ENCODE results near the gene NEK6.

Gene NEK6

GRCh38 chr9:124386201-124386600 lies 128.5 kb downstream of the NEK6 start:
- H3K4me3 ChIP-seq (ENCODE audit: low read depth, low read length) = no peak overlapping the region
- H3K9ac ChIP-seq (ENCODE audit: low read length) = no peak overlapping the region
- H3K27me3 ChIP-seq (ENCODE audit: control insufficient read depth, insufficient read depth, low read length) = no peaks in the 10 kb centered on the region
- no peak overlapping the region for H3K27ac ChIP-seq (ENCODE audit: low read depth, low read length)
- H3K4me1 ChIP-seq (ENCODE audit: control insufficient read depth, insufficient read depth, low read length) = peaks cover 11% of the 10 kb centered on the region
- H3K9me3 ChIP-seq (ENCODE audit: control insufficient read depth, insufficient read depth, low read depth, low read length) = no peaks in the 10 kb centered on the region
- peaks cover 16% of the 10 kb centered on the region for H3K36me3 ChIP-seq (ENCODE audit: control insufficient read depth, insufficient read depth, low read length)

GRCh38 chr9:124388275-124389048 lies 130.7 kb downstream of the NEK6 start:
- no peak overlapping the region for H3K9ac ChIP-seq (ENCODE audit: low read length)
- no peak overlapping the region for H3K27ac ChIP-seq (ENCODE audit: low read depth, low read length)
- peaks cover 29% of the 10 kb centered on the region for H3K4me1 ChIP-seq (ENCODE audit: control insufficient read depth, insufficient read depth, low read length)
- H3K36me3 ChIP-seq (ENCODE audit: control insufficient read depth, insufficient read depth, low read length) = peaks cover 10% of the 10 kb centered on the region
- no peaks in the 10 kb centered on the region for H3K9me3 ChIP-seq (ENCODE audit: control insufficient read depth, insufficient read depth, low read depth, low read length)
- H3K4me3 ChIP-seq (ENCODE audit: low read depth, low read length) = no peak overlapping the region
- H3K27me3 ChIP-seq (ENCODE audit: control insufficient read depth, insufficient read depth, low read length) = no peaks in the 10 kb centered on the region

GRCh38 chr9:124389146-124389939 lies 131.6 kb downstream of the NEK6 start:
- Histone ChIP-seq H3K9me3 (ENCODE audit: control insufficient read depth, insufficient read depth, low read depth, low read length) (no peaks in the 10 kb centered on the region), H3K9ac (ENCODE audit: low read length) (no peak overlapping the region), H3K4me1 (ENCODE audit: control insufficient read depth, insufficient read depth, low read length) (peaks cover 38% of the 10 kb centered on the region), H3K27ac (ENCODE audit: low read depth, low read length) (no peak overlapping the region), H3K27me3 (ENCODE audit: control insufficient read depth, insufficient read depth, low read length) (no peaks in the 10 kb centered on the region), H3K36me3 (ENCODE audit: control insufficient read depth, insufficient read depth, low read length) (peaks cover 7% of the 10 kb centered on the region), H3K4me3 (ENCODE audit: low read depth, low read length) (no peak overlapping the region)

DNA sequence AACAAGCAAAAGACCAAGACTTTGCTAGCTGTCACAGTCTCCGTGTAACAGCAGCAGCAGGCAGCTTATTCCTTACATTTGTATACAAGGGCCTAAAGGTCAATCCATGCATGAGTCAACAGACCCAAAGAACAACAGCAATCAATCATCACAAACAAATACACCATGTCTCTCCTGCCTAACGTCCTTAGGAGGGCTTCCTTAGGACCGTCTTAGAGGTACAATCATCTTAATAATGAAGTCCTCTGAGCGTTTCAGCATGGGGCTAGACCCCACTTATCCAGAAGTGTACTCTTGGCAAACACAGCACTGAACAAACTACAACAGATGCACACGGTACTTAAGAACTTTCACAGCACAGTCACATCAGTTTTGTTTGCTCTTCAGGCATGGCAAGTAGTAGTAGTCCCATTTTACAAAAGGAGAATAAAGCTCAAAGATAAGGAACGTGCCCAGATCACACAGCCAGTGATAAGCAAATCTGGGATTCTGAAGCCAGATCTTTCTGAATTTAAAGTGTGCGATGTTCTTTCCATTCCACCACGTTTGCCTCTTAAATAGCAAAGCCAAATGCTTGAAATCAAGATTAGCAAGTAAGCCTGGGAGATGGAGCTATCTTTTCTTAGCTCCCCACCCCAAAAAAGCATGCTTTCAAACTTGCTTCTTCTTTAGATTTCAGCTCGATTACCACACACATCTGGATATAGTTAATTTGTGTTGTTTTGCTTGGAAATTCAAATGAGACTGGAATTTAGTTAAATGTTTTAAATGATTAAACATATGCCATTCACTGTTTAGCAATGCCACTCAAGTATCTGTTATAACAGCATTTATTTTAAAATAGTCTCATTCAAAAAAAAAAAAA lies 133.3 kb downstream of the NEK6 start:
- H3K27ac ChIP-seq (ENCODE audit: low read depth, low read length) = no peak overlapping the region; the same call in 1 of the 2 replicates
- H3K4me3 ChIP-seq (ENCODE audit: low read depth, low read length) = no peak overlapping the region
- peaks cover 9% of the 10 kb centered on the region; the same call in 1 of the 2 replicates for H3K36me3 ChIP-seq (ENCODE audit: control insufficient read depth, insufficient read depth, low read length)
- H3K9me3 ChIP-seq (ENCODE audit: control insufficient read depth, insufficient read depth, low read depth, low read length) = no peaks in the 10 kb centered on the region
- H3K9ac ChIP-seq (ENCODE audit: low read length) = no peak overlapping the region
- no peaks in the 10 kb centered on the region for H3K27me3 ChIP-seq (ENCODE audit: control insufficient read depth, insufficient read depth, low read length)
- H3K4me1 ChIP-seq (ENCODE audit: control insufficient read depth, insufficient read depth, low read length) = peaks cover 38% of the 10 kb centered on the region

GRCh38 chr9:124392254-124392870 lies 134.6 kb downstream of the NEK6 start:
- peak overlapping the region; percentile 23 for H3K9ac ChIP-seq (ENCODE audit: low read length)
- H3K27me3 ChIP-seq (ENCODE audit: control insufficient read depth, insufficient read depth, low read length) = no peaks in the 10 kb centered on the region
- H3K27ac ChIP-seq (ENCODE audit: low read depth, low read length) = peak overlapping the region; percentile 58; the same call in 1 of the 2 replicates
- H3K36me3 ChIP-seq (ENCODE audit: control insufficient read depth, insufficient read depth, low read length) = peaks cover 18% of the 10 kb centered on the region
- no peaks in the 10 kb centered on the region for H3K9me3 ChIP-seq (ENCODE audit: control insufficient read depth, insufficient read depth, low read depth, low read length)
- peaks cover 38% of the 10 kb centered on the region for H3K4me1 ChIP-seq (ENCODE audit: control insufficient read depth, insufficient read depth, low read length)
- no peak overlapping the region for H3K4me3 ChIP-seq (ENCODE audit: low read depth, low read length)

GRCh38 chr9:124392871-124393460 lies 135.2 kb downstream of the NEK6 start:
- H3K36me3 ChIP-seq (ENCODE audit: control insufficient read depth, insufficient read depth, low read length) = peaks cover 18% of the 10 kb centered on the region
- peaks cover 38% of the 10 kb centered on the region for H3K4me1 ChIP-seq (ENCODE audit: control insufficient read depth, insufficient read depth, low read length)
- H3K27ac ChIP-seq (ENCODE audit: low read depth, low read length) = no peak overlapping the region
- H3K4me3 ChIP-seq (ENCODE audit: low read depth, low read length) = no peak overlapping the region
- no peaks in the 10 kb centered on the region for H3K9me3 ChIP-seq (ENCODE audit: control insufficient read depth, insufficient read depth, low read depth, low read length)
- H3K9ac ChIP-seq (ENCODE audit: low read length) = no peak overlapping the region
- H3K27me3 ChIP-seq (ENCODE audit: control insufficient read depth, insufficient read depth, low read length) = no peaks in the 10 kb centered on the region

DNA sequence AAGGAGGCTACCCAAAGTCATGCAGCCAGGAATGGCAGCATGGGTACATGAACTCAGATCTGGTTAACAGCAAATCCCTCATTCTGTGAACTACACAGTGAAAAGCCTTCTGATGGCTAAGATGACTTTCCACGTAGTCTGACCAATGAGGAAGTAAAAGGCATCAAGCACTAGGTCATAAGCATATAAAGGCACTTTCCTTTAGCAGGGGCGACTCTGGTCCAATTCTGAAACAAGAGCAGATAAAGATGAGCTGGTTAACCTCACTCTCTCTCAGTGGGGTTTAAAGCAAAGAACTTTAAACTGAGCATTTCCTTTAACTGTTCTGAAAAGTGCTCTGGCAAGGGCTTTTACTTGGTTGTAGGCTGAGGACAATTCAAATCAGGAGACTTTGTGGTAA lies 136.4 kb downstream of the NEK6 start:
- Histone ChIP-seq H3K4me3 (ENCODE audit: low read depth, low read length) (no peak overlapping the region), H3K9me3 (ENCODE audit: control insufficient read depth, insufficient read depth, low read depth, low read length) (no peaks in the 10 kb centered on the region), H3K27me3 (ENCODE audit: control insufficient read depth, insufficient read depth, low read length) (no peaks in the 10 kb centered on the region), H3K4me1 (ENCODE audit: control insufficient read depth, insufficient read depth, low read length) (peaks cover 35% of the 10 kb centered on the region), H3K36me3 (ENCODE audit: control insufficient read depth, insufficient read depth, low read length) (peaks cover 18% of the 10 kb centered on the region), H3K27ac (ENCODE audit: low read depth, low read length) (no peak overlapping the region), H3K9ac (ENCODE audit: low read length) (no peak overlapping the region)

GRCh38 chr9:124394596-124394995 lies 136.8 kb downstream of the NEK6 start:
- peaks cover 39% of the 10 kb centered on the region for H3K4me1 ChIP-seq (ENCODE audit: control insufficient read depth, insufficient read depth, low read length)

GRCh38 chr9:124395826-124396225 lies 138.1 kb downstream of the NEK6 start:
- H3K9ac ChIP-seq (ENCODE audit: low read length) = no peak overlapping the region
- peaks cover 19% of the 10 kb centered on the region for H3K36me3 ChIP-seq (ENCODE audit: control insufficient read depth, insufficient read depth, low read length)
- H3K27me3 ChIP-seq (ENCODE audit: control insufficient read depth, insufficient read depth, low read length) = no peaks in the 10 kb centered on the region
- H3K4me3 ChIP-seq (ENCODE audit: low read depth, low read length) = no peak overlapping the region
- H3K27ac ChIP-seq (ENCODE audit: low read depth, low read length) = no peak overlapping the region
- no peaks in the 10 kb centered on the region for H3K9me3 ChIP-seq (ENCODE audit: control insufficient read depth, insufficient read depth, low read depth, low read length)
- H3K4me1 ChIP-seq (ENCODE audit: control insufficient read depth, insufficient read depth, low read length) = peaks cover 46% of the 10 kb centered on the region

More at GRCh38 chr9:124394596-124394995, 136.8 kb downstream of the NEK6 start:
- peaks cover 18% of the 10 kb centered on the region for H3K36me3 ChIP-seq (ENCODE audit: control insufficient read depth, insufficient read depth, low read length)
- H3K9ac ChIP-seq (ENCODE audit: low read length) = no peak overlapping the region
- no peaks in the 10 kb centered on the region for H3K9me3 ChIP-seq (ENCODE audit: control insufficient read depth, insufficient read depth, low read depth, low read length)
- H3K27ac ChIP-seq (ENCODE audit: low read depth, low read length) = no peak overlapping the region
- H3K4me3 ChIP-seq (ENCODE audit: low read depth, low read length) = no peak overlapping the region
- H3K27me3 ChIP-seq (ENCODE audit: control insufficient read depth, insufficient read depth, low read length) = no peaks in the 10 kb centered on the region

Measured in HUES6 (cell line).